K562 (cell line): ENCODE data around the gene EPB41L2. TPM values are rescaled to one million over a fixed set of nuclear protein-coding genes. Genes with fewer than 3 reads are reported as not detected.
"Not testable (repeated sequence)": the region's sequence is repeated elsewhere in the genome, so short reads cannot be mapped to it uniquely, and the experiment has no call there.

Source experiments
- ATAC-seq: fragments of 200-7000 bp; cut with Tn5 transposase; 3 replicates; pipeline ENCODE4 v1.9.1; 2020; ENCODE audit warnings: moderate library complexity
- BruUV-seq: library from RNA; stranded (reverse); fragments of 400-500 nt; replicated peaks from 2 replicates; lab custom pipeline; 2021; lab: Mats Ljungman, UMichigan
- CTCF ChIA-PET: fragments of 300-600 bp; formaldehyde crosslinking; extraction: SDS; loops from one replicate; lab custom pipeline; 2021; ENCODE audit warnings: low intra/inter-chr PET ratio; lab: Yijun Ruan, JAX
- POLR2A ChIA-PET: fragments of 300-600, 350-650 bp; sonication (Branson Sonifier 250); formaldehyde crosslinking; extraction: SDS; loops from one replicate; lab custom pipeline; 2021; ENCODE audit warnings: antibody characterized with exemption, inconsistent platforms; lab: Yijun Ruan, JAX
- DNase-seq, 4 experiments: peaks; one replicate each; pipeline versions ENCODE4 v3.0.0 to v3.0.0-alpha.2; 2011 to 2018; ENCODE audit warnings: low spot score in 3 of 4, mixed read lengths in 3 of 4; ENCODE audit errors: extremely low read depth in 1 of 4
- FAIRE-seq: peaks from 2 replicates; lab custom pipeline; 2011; peaks lifted over from hg19 to GRCh38; lab: Jason Lieb, UNC
- H2AFZ ChIP-seq: 2 replicates; pipeline ENCODE4 v1.6.0; 2011; ENCODE audit warnings: low read depth, low read length, control low read depth, inconsistent platforms
- H3K27ac ChIP-seq: fragments of 200-600 bp; 3 replicates; pipeline ENCODE4 v1.8.0; 2011; ENCODE audit warnings: low read depth, mild to moderate bottlenecking, control low read depth, inconsistent platforms, low read length, moderate library complexity, mixed read lengths; ENCODE audit errors: extremely low read depth
- H3K27me3 ChIP-seq, 2 experiments: fragments of 300-600 bp in 1 of 2; 2 replicates in 1 of 2; 3 replicates in 1 of 2; pipeline versions ENCODE4 v1.6.0 to v1.8.0; 2011; ENCODE audit warnings: inconsistent platforms in 2 of 2, low read length in 2 of 2, mild to moderate bottlenecking in 1 of 2, mixed read lengths in 1 of 2, moderate library complexity in 1 of 2; ENCODE audit not compliant: control insufficient read depth in 2 of 2, insufficient read depth in 2 of 2
- H3K36me3 ChIP-seq: fragments of 300-600 bp; 3 replicates; pipeline ENCODE4 v1.8.0; 2011; ENCODE audit warnings: mild to moderate bottlenecking, low read length, inconsistent platforms; ENCODE audit not compliant: control insufficient read depth, insufficient read depth
- H3K4me1 ChIP-seq, 2 experiments: fragments of 200-600 bp in 1 of 2; replicated peaks in 1 of 2; 2 replicates in 1 of 2; 3 replicates in 1 of 2; pipeline versions ENCODE4 v1.5.1 to v1.8.0; 2011; ENCODE audit warnings: inconsistent platforms in 2 of 2, low read length in 2 of 2, mild to moderate bottlenecking in 1 of 2, mixed read lengths in 1 of 2, moderate library complexity in 1 of 2; ENCODE audit not compliant: control insufficient read depth in 2 of 2, insufficient read depth in 2 of 2
- H3K4me2 ChIP-seq: 2 replicates; pipeline ENCODE4 v1.6.1; 2011; ENCODE audit warnings: low read length, control low read depth, inconsistent platforms, mixed read lengths; ENCODE audit not compliant: insufficient read depth
- H3K4me3 ChIP-seq: fragments of 200-600 bp; sonication (generic), shearing (Covaris generic); 2 replicates; pipeline ENCODE4 v1.5.1; 2016; ENCODE audit warnings: control low read depth, inconsistent platforms
- H3K79me2 ChIP-seq: fragments of 200-600 bp; 3 replicates; pipeline ENCODE4 v1.8.0; 2011; ENCODE audit warnings: low read length, inconsistent platforms; ENCODE audit not compliant: control insufficient read depth, insufficient read depth
- H3K9ac ChIP-seq, 2 experiments: 2 replicates each; pipeline versions ENCODE4 v1.6.0 to v1.6.1; 2011; ENCODE audit warnings: low read depth in 2 of 2, low read length in 2 of 2, control low read depth in 1 of 2, inconsistent platforms in 1 of 2, mild to moderate bottlenecking in 1 of 2, mixed read lengths in 1 of 2; ENCODE audit not compliant: insufficient read depth in 1 of 2
- H3K9me1 ChIP-seq: one replicate; pipeline ENCODE4 v1.6.0; 2011; ENCODE audit warnings: inconsistent platforms, mild to moderate bottlenecking, low read length, moderate library complexity; ENCODE audit not compliant: control insufficient read depth, insufficient read depth
- H3K9me3 ChIP-seq: replicated peaks from 2 replicates; pipeline ENCODE4 v1.5.1; 2011; ENCODE audit warnings: low read depth, low read length, inconsistent platforms; ENCODE audit not compliant: control insufficient read depth, insufficient read depth
- H4K20me1 ChIP-seq: replicated peaks from 2 replicates; pipeline ENCODE4 v1.6.1; 2011; ENCODE audit warnings: low read length, inconsistent platforms, mixed read lengths; ENCODE audit not compliant: control insufficient read depth, insufficient read depth
- POLR2AphosphoS5 ChIP-seq: IDR thresholded peaks from 2 replicates; pipeline ENCODE4 v1.6.1; 2011; ENCODE audit warnings: mild to moderate bottlenecking, low read depth, low read length, moderate library complexity; ENCODE audit not compliant: control insufficient read depth, insufficient read depth
- SPI1 ChIP-seq: IDR thresholded peaks from 2 replicates; pipeline ENCODE4 v1.6.1; 2011; ENCODE audit warnings: low read depth, low read length, control low read depth, borderline replicate concordance
- ZNF584 ChIP-seq: fragments of 200-800 bp; sonication (Bioruptor generic); IDR thresholded peaks from 2 replicates; pipeline ENCODE4 v1.6.1; 2016; ENCODE audit warnings: low read depth, mild to moderate bottlenecking, missing genetic modification characterization, missing compliant biosample characterization
- ZNF77 ChIP-seq: fragments of 250-450 bp; sonication (Bioruptor Pico); IDR thresholded peaks from 2 replicates; pipeline ENCODE4 v1.5.0; 2020
- WGBS: fragments of 100-300 bp; shearing (Covaris generic); methylation state at CpG from one replicate; pipeline ENCODE4 v1.1.6; 2016; ENCODE audit warnings: low coverage, mixed read lengths; ENCODE audit not compliant: insufficient coverage; ENCODE audit errors: missing lambda C conversion rate; 5-methylcytosine and 5-hydroxymethylcytosine counted together
- in situ Hi-C: fragments of 300-500 bp; cut with MboI; formaldehyde crosslinking; loops from 4 replicates; pipeline ENCODE4 v1.15.0; 2018; ENCODE audit warnings: inconsistent platforms, mixed read lengths
- intact Hi-C: fragments of 100-400 bp; cut with micrococcal nuclease; formaldehyde crosslinking; loops from 2 replicates; pipeline ENCODE4 v1.14.2; 2022
- polyA plus RNA-seq, 8 experiments: library from polyadenylated mRNA; depleted of rRNA in 4 of 8; stranded (reverse) in 5 of 8; unstranded in 3 of 8; fragments of >200 nt; fragmentation: Nextera tagmentation in 2 of 8; fragmentation: Illumina TruSeq in 1 of 8; extraction: Ambion mirVana in 2 of 8; extraction: Trizol in 1 of 8; gene quantifications; 2 replicates each; pipeline versions ENCODE4 v1.2.1 to v1.2.3, GENCODE V29; 2011 to 2014; ENCODE audit warnings: inconsistent platforms in 1 of 8, missing spikeins in 1 of 8
- total RNA-seq, 7 experiments: library from RNA; depleted of rRNA in 6 of 7; stranded (reverse); fragments of >200 nt in 6 of 7; fragmentation: Illumina TruSeq in 2 of 7; extraction: Trizol in 2 of 7; gene quantifications; 2 replicates each; pipeline versions ENCODE4 v1.2.1 to v1.2.3, GENCODE V29; 2011 to 2021; ENCODE audit warnings: low replicate concordance in 1 of 7
- TF ChIP-seq, protein P1 (sequence below), 3 experiments: IDR thresholded peaks in 2 of 3; conservative IDR thresholded peaks in 1 of 3; 2 replicates each; pipeline ENCODE4 v1.5.1; 2011 to 2012; ENCODE audit warnings: low read length in 3 of 3, mild to moderate bottlenecking in 3 of 3, control low read depth in 2 of 3, improper control_type of control experiment in 1 of 3, inconsistent platforms in 1 of 3, low read depth in 1 of 3, mixed read lengths in 1 of 3, moderate library complexity in 1 of 3; ENCODE audit not compliant: insufficient read depth in 2 of 3

EPB41L2 gene
- total and polyA plus RNA-seq, 9 of the 15 experiments (the other 6 are each of a cell fraction or from before 2014, with no cell fraction given): 5.1 to 53.6 (median 25.0) TPM

DNA sequence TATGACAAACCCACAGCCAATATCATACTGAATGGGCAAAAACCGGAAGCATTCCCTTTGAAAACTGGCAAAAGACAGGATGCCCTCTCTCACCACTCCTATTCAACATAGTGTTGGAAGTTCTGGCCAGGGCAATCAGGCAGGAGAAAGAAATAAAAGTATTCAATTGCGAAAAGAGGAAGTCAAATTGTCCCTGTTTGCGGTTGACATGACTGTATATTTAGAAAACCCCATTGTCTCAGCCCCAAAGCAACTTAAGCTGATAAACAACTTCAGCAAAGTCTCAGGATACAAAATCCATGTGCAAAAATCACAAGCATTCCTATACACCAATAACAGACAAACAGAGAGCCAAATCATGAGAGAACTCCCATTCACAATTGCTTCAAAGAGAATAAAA lies 27.3 kb upstream of the EPB41L2 start:
- H3K9ac ChIP-seq, H3K27ac ChIP-seq, intact Hi-C loops, H3K9me3 ChIP-seq, H3K9me1 ChIP-seq, H3K4me3 ChIP-seq, H3K4me2 ChIP-seq, DNase-seq, H4K20me1 ChIP-seq, H2AFZ ChIP-seq, H3K79me2 ChIP-seq, FAIRE-seq, H3K4me1 ChIP-seq, BruUV-seq, H3K36me3 ChIP-seq, in situ Hi-C loops, ATAC-seq, H3K27me3 ChIP-seq: not testable (repeated sequence)
- CTCF ChIA-PET: interaction anchor here (0.6 kb wide), 1 partner anchor 147 kb away, joined by 4 read pairs; no protein-coding TSS in a partner anchor
- WGBS: 12% methylated on average over 3 of the region's 3 CpGs
- POLR2A ChIA-PET: interaction anchor here (0.6 kb wide), 1 partner anchor 913 kb away, joined by 3 read pairs; no protein-coding TSS in a partner anchor
- peak; percentile 66; the same call in 1 of the 2 replicates for TF ChIP-seq SPI1

DNA sequence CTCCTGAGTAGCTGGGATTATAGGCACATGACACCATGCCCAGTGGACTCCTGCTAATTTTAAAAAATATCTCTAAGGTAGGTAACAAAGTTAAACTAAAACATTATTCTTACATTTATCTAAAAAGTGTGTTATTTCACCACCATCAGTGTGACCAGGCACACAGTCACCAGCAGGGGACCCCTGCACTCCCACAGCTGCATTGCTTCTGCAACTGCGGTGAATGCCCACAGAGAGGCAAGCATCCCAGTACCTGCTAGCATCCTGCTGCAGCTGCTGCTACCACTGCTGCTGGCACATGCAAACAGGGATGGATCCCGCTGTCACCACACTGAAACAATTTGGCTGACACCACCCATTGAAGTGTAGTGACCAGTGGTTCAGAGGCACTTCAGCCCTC lies 21.9 kb upstream of the EPB41L2 start:
- no peaks in the 10 kb centered on the region for H3K79me2 ChIP-seq
- H4K20me1 ChIP-seq: no peaks in the 10 kb centered on the region
- no peak overlapping the region for H2AFZ ChIP-seq
- in situ Hi-C loops: no loop called here
- WGBS: 9% methylated on average over 2 of the region's 2 CpGs
- no peak overlapping the region for H3K9ac ChIP-seq
- no peaks in the 10 kb centered on the region for H3K27me3 ChIP-seq
- H3K4me2 ChIP-seq: no peak overlapping the region
- no peaks in the 10 kb centered on the region for H3K9me3 ChIP-seq
- ATAC-seq: peak; percentile 57; the same call in 1 of the 3 replicates
- no peaks in the 10 kb centered on the region for H3K4me1 ChIP-seq
- no peak overlapping the region for H3K4me3 ChIP-seq
- no peaks in the 10 kb centered on the region for H3K9me1 ChIP-seq
- TF ChIP-seq ZNF584 (CRISPR knock-in tag) (no peak), ZNF77 (CRISPR knock-in tag) (no peak), POLR2AphosphoS5 (no peak)
- TF ChIP-seq, protein P1, sequence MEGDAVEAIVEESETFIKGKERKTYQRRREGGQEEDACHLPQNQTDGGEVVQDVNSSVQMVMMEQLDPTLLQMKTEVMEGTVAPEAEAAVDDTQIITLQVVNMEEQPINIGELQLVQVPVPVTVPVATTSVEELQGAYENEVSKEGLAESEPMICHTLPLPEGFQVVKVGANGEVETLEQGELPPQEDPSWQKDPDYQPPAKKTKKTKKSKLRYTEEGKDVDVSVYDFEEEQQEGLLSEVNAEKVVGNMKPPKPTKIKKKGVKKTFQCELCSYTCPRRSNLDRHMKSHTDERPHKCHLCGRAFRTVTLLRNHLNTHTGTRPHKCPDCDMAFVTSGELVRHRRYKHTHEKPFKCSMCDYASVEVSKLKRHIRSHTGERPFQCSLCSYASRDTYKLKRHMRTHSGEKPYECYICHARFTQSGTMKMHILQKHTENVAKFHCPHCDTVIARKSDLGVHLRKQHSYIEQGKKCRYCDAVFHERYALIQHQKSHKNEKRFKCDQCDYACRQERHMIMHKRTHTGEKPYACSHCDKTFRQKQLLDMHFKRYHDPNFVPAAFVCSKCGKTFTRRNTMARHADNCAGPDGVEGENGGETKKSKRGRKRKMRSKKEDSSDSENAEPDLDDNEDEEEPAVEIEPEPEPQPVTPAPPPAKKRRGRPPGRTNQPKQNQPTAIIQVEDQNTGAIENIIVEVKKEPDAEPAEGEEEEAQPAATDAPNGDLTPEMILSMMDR (IDR thresholded peaks at IDR 0.05 in 2 of 3, conservative IDR thresholded peaks at IDR 0.05 in 1 of 3; ENCODE audit: insufficient read depth in 2 of 3, low read depth in 1 of 3, low read length in 3 of 3): peak in 1 of 3 experiments; percentile 41; a peak in 3 of 6 replicates
- POLR2A ChIA-PET: no interaction called here
- no peak for FAIRE-seq
- CTCF ChIA-PET: no interaction called here
- no peak overlapping the region for H3K27ac ChIP-seq
- DNase-seq: no peak
- no TSS peak for BruUV-seq
- no peaks in the 10 kb centered on the region for H3K36me3 ChIP-seq
- intact Hi-C loops: no loop called here
